HepG2 (cell line): ENCODE data around the gene HELB. TPM values are rescaled to one million over a fixed set of nuclear protein-coding genes. Genes with fewer than 3 reads are reported as not detected.

ENCODE experiments used
- ELF1 ChIP-seq: sonication (generic); formaldehyde crosslinking; IDR thresholded peaks from 2 replicates; pipeline ENCODE4 v1.4.0; 2020; ENCODE audit warnings: missing genetic modification reagents
- GATA4 ChIP-seq: sonication (generic); IDR thresholded peaks from 2 replicates; pipeline ENCODE4 v1.6.1; 2016; ENCODE audit warnings: antibody characterized with exemption, low read depth, borderline replicate concordance
- HMG20A ChIP-seq: IDR thresholded peaks from 2 replicates; pipeline ENCODE4 v1.6.1; 2016; ENCODE audit warnings: borderline replicate concordance
- KLF12 ChIP-seq: sonication (generic); formaldehyde crosslinking; IDR thresholded peaks from 2 replicates; pipeline ENCODE4 v1.4.0; 2020; ENCODE audit warnings: missing genetic modification reagents, borderline replicate concordance
- KLF9 ChIP-seq: IDR thresholded peaks from 2 replicates; pipeline ENCODE4 v1.6.1; 2016; ENCODE audit warnings: low read depth
- NFIB ChIP-seq: sonication (generic); formaldehyde crosslinking; IDR thresholded peaks from 2 replicates; pipeline ENCODE4 v1.9.0; 2021; ENCODE audit warnings: missing genetic modification reagents, mild to moderate bottlenecking, borderline replicate concordance
- SETDB1 ChIP-seq: sonication (generic); formaldehyde crosslinking; IDR thresholded peaks from 2 replicates; pipeline ENCODE4 v1.5.1; 2020; ENCODE audit warnings: missing genetic modification reagents, mild to moderate bottlenecking, borderline replicate concordance
- SP140L ChIP-seq: sonication (generic); formaldehyde crosslinking; IDR thresholded peaks from 2 replicates; pipeline ENCODE4 v1.4.0; 2020; ENCODE audit warnings: missing genetic modification reagents, borderline replicate concordance
- STAT6 ChIP-seq: sonication (generic); formaldehyde crosslinking; IDR thresholded peaks from 2 replicates; pipeline ENCODE4 v1.4.0; 2020; ENCODE audit warnings: missing genetic modification reagents, mild to moderate bottlenecking, borderline replicate concordance
- TFE3 ChIP-seq: IDR thresholded peaks from 2 replicates; pipeline ENCODE4 v1.6.1; 2016
- TGIF2 ChIP-seq: IDR thresholded peaks from 2 replicates; pipeline ENCODE4 v1.6.1; 2016; ENCODE audit warnings: control low read depth, missing compliant biosample characterization
- ZBTB42 ChIP-seq: sonication (generic); formaldehyde crosslinking; IDR thresholded peaks from 2 replicates; pipeline ENCODE4 v1.5.0; 2020; ENCODE audit warnings: mild to moderate bottlenecking, missing genetic modification reagents
- ZNF251 ChIP-seq: sonication (generic); formaldehyde crosslinking; IDR thresholded peaks from 2 replicates; pipeline ENCODE4 v1.9.0; 2021; ENCODE audit warnings: mild to moderate bottlenecking, missing genetic modification reagents
- ZNF296 ChIP-seq: sonication (generic); formaldehyde crosslinking; conservative IDR thresholded peaks from 2 replicates; pipeline ENCODE4 v1.5.0; 2020; ENCODE audit warnings: mild to moderate bottlenecking, missing genetic modification reagents
- ZNF556 ChIP-seq: sonication (generic); formaldehyde crosslinking; IDR thresholded peaks from 2 replicates; pipeline ENCODE4 v1.4.0; 2020; ENCODE audit warnings: mild to moderate bottlenecking, missing genetic modification reagents, borderline replicate concordance
- ZNF678 ChIP-seq: sonication (generic); formaldehyde crosslinking; IDR thresholded peaks from 2 replicates; pipeline ENCODE4 v1.4.0; 2020; ENCODE audit warnings: mild to moderate bottlenecking, missing genetic modification reagents
- ZNF816 ChIP-seq: sonication (generic); formaldehyde crosslinking; IDR thresholded peaks from 2 replicates; pipeline ENCODE4 v1.8.0; 2022; ENCODE audit warnings: missing genetic modification reagents, mild to moderate bottlenecking, borderline replicate concordance
- ZSCAN5A ChIP-seq: sonication (generic); formaldehyde crosslinking; IDR thresholded peaks from 2 replicates; pipeline ENCODE4 v1.8.0; 2022; ENCODE audit warnings: mild to moderate bottlenecking, missing genetic modification reagents, borderline replicate concordance
- ZXDC ChIP-seq: sonication (generic); formaldehyde crosslinking; IDR thresholded peaks from 2 replicates; pipeline ENCODE4 v1.5.0; 2020; ENCODE audit warnings: mild to moderate bottlenecking, missing genetic modification reagents
- polyA plus RNA-seq, 8 experiments: library from polyadenylated mRNA; depleted of rRNA in 3 of 8; stranded (reverse) in 7 of 8; unstranded in 1 of 8; fragments of >200 nt; fragmentation: Illumina TruSeq in 4 of 8; extraction: Trizol in 4 of 8; gene quantifications; 2 replicates each; pipeline versions ENCODE4 v1.2.1 to v1.2.3, GENCODE V29; 2011 to 2016; ENCODE audit warnings: low read depth in 4 of 8, missing spikeins in 1 of 8, mixed read lengths in 1 of 8; ENCODE audit not compliant: insufficient read depth in 1 of 8
- total RNA-seq, 5 experiments: library from RNA; depleted of rRNA; stranded (reverse); fragments of >200 nt; fragmentation: Illumina TruSeq; extraction: Trizol; gene quantifications; 2 replicates each; pipeline ENCODE4 v1.2.3, GENCODE V29; 2016; ENCODE audit warnings: low read depth in 1 of 5

Gene HELB
- total and polyA plus RNA-seq, 2 of the 13 experiments (the other 11 are each of a cell fraction or from before 2014, with no cell fraction given): 1.7 to 3.7 TPM

- TF ChIP-seq ZSCAN5A (CRISPR knock-in tag) (no peak), ZNF556 (CRISPR knock-in tag) (peak; percentile 65; the same call in 1 of the 2 replicates), TFE3 (CRISPR knock-in tag) (no peak; the same call in none of the 2 replicates), STAT6 (0 out of 2 replicates have a peak, but pooled peaks have one; percentile 62), ELF1 (CRISPR knock-in tag) (peak; percentile 96), SETDB1 (CRISPR knock-in tag) (no peak), NFIB (CRISPR knock-in tag) (no peak), HMG20A (CRISPR knock-in tag) (no peak), KLF12 (peak; percentile 65; the same call in 1 of the 2 replicates), KLF9 (no peak), ZNF816 (no peak), ZXDC (CRISPR knock-in tag) (no peak), TGIF2 (no peak), ZNF296 (CRISPR knock-in tag) (no peak), ZNF251 (CRISPR knock-in tag) (no peak), GATA4 (no peak), SP140L (CRISPR knock-in tag) (no peak), ZNF678 (CRISPR knock-in tag) (no peak), ZBTB42 (CRISPR knock-in tag) (no peak)
Measured at GRCh38 chr12:66301944-66302826, at the start of gene HELB (continued).
